ENCODE data around the gene SLC16A12.

Gene SLC16A12

GRCh38 chr10:89535171-89536012 lies at the start of gene SLC16A12:
Gene SLC16A12 (minus strand): TSS chr10:89535594. CDS start chr10:89462578, 73,016 bp downstream.
- no peak for DNase-seq

- DNase-seq: no peak
These were observed 46.6 kb upstream of the SLC16A12 start for GRCh38 chr10:89582022-89582421.

DNA sequence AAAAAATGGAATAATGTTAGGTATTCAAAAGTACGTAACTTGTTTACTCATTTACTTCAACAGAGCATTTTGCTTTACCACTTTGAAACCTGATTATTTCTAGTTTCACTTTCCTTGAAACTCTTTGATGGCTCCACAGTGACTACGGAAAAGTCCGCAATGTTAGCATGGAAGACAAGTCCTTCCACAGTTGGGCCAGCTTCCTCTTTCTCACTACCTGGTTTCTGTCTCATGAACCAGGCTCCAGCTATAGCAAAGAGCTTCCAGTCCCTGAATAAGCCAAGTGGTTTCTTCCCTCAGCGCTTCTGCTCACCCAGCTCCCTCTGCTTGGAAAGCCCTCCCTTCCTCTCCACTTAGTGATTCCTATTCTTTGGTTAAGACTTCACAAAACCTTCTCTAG lies 44.8 kb upstream of the SLC16A12 start:
- no peak for DNase-seq

GRCh38 chr10:89576696-89577095 lies 41.3 kb upstream of the SLC16A12 start:
- DNase-seq: no peak

GRCh38 chr10:89576022-89576421 lies 40.6 kb upstream of the SLC16A12 start:
- no peak for DNase-seq

DNA sequence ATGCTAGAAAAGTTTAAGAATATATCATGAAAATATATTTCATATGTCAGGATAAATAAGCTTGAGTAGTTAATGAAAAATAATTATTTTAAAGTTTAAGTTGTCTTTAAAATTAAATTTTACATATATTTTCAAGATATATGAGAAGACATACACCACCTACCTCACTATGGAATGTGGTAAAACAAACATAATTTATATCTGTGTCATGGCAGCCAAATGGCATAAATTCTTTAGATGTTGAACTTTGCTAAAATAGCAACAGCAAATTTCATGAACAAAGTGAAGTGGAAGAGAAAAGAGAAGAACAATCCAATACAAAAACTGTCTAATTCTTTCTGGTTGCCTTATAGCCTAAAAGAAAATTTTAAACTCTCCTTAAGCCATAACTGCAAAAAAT lies 39.6 kb upstream of the SLC16A12 start:
- no peak for DNase-seq

- no peak for DNase-seq
These were observed 39.0 kb upstream of the SLC16A12 start for GRCh38 chr10:89574368-89574767.

GRCh38 chr10:89567576-89568245 lies 32.3 kb upstream of the SLC16A12 start:
- DNase-seq: no peak

- no peak for DNase-seq
These were observed 31.6 kb upstream of the SLC16A12 start for GRCh38 chr10:89566992-89567391.

- DNase-seq: no peak
These were observed 30.9 kb upstream of the SLC16A12 start for GRCh38 chr10:89566095-89566950.

- no peak for DNase-seq
These were observed 29.8 kb upstream of the SLC16A12 start for GRCh38 chr10:89565180-89565579.

- DNase-seq: peak; percentile 5
These were observed 28.6 kb upstream of the SLC16A12 start for GRCh38 chr10:89563861-89564478.

GRCh38 chr10:89563311-89563710 lies 27.9 kb upstream of the SLC16A12 start:
- DNase-seq: no peak

DNA sequence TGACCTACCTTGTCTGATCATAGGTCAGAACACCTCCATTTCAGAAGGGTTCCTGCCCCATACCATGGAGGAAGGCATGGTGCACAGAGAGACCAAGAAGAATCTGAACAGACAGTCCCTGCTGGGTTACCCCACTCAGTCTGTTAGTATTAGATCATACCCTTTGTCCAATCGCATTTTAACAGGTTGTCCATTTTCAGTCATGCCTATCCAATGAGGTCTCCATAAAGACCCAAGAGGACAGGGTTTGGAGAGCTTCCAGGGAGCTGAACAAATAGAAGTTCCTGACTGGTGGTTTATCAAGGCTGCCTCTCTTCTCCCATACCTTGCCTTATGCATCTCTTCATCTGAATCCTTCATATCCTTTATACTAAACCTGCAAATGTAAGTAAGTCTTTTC lies 21.2 kb upstream of the SLC16A12 start:
- DNase-seq: no peak

- no peak for DNase-seq
These were observed 20.5 kb upstream of the SLC16A12 start for GRCh38 chr10:89555688-89556445.

GRCh38 chr10:89554433-89554832 lies 19.0 kb upstream of the SLC16A12 start:
- DNase-seq: no peak

DNA sequence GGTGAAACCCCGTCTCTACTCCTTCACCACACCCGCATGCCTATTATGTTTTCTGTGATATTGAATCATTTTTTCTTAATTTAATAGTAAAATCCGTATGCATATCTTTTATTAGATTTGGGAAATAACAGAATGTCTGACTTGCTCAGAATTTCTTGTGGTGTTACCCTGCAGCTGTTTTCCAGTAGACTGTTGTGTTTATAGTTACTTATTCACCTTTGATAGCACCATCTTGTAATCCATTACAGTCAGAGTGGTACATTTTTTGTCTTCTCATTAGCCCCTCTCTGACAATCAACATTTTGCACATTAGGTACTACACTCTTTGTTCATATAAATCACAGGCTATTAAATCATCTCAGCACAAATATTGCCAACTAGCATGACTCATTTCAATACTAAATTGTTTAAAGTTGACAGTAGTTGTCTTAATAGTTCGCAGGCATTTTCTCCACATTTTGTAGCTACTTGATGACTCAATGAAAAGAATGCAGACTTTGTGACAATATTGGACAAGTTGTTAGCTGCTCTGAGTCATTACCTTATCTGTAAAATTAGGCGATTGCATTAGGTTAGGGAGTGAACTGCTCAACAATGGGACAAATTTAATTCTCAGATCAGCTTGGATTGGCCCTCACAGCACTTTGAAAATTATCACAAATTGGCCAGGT lies 17.8 kb upstream of the SLC16A12 start:
- no peak for DNase-seq

- no peak for DNase-seq
These were observed 16.8 kb upstream of the SLC16A12 start for GRCh38 chr10:89552213-89552612.

DNA sequence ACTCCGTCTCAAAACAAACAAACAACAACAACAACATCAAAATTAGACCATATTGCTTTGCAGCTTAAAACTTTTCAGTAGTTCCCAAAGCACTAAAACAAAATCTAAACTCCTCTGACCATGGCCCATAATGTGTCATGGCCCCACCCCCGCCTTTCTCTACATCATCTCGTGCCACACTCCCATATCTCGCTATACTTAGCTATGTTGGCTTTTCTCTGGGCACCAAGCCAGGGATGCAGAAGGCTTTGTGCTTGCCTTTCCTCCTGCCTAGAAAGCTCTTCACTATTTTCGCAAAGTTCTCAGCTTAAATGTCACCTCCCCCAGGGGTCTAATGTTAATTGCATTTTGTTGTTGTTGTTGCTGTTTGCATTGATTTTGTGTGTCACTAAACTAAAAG lies 15.1 kb upstream of the SLC16A12 start:
- no peak for DNase-seq

DNA sequence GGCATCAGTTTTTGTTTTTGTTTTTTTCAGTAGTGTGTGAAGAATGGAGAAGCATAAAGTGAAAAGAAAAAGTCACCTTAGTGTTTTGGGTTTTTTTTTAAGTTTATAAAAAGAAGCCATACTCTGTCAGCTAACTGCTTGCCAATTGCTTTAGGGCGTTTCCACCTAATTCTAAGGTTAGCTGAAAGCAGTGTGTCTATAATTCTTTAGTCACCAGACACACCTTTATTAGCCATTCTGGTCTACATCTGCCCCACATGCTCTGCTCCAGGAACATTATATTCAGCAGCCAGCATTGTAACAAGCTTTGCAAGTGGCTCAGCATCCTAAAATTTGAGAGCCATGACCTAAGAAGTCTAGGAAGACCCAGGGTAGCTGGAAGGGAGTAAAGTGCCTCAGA lies 14.1 kb upstream of the SLC16A12 start:
- DNase-seq: no peak

DNA sequence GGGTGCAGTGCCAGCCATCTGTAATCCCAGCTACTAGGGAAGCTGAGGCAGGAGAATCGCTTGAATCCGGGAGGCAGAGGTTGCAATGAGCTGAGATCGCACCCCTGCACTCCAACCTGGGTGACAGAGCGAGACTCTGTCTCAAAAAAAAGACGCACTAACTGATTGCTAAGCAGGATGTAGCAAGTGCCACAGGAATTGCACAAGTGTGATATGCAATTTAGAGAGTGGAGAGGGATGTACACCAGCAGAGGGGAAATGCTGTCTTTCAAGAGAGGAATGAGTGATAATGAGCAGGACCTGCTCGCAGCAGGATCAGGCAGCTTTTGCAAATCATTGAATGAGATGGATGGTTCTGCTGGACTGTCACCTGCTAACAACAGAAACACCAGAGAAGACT lies 13.3 kb upstream of the SLC16A12 start:
- DNase-seq: no peak
